NCI-H2171 treated with DMSO at 0.1 percent for 48 hours (cell line): ENCODE data around the gene MROH2B.

Source experiments
- DNase-seq: peaks from one replicate; lab custom pipeline; 2025; lab: John Stamatoyannopoulos, UW

Gene MROH2B

GRCh38 chr5:41071242-41071641, at the start of gene MROH2B:
MROH2B (minus strand) TSS chr5:41071342; CDS start chr5:41070852, 490 bp downstream.
- no peak for DNase-seq

DNA sequence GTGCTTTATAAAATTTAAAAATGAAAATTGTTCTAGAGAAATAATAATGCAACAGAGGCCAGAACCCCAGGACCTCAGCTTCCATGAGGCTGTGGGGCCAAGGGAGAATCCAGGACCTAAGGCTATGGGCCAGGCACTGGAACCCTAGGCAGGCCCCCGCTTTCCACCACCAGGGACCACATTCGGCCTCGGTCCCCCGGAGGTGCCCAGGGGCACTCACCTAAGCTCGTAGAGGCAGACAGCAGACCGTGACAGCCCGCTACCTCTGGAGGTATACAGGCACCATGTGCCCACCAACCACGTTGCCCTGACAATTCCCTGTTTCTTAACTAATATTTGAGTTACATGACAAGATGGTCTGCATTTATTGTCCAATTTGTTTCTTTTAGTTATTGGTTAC, 49.5 kb upstream of the MROH2B start:
- DNase-seq: no peak

DNA sequence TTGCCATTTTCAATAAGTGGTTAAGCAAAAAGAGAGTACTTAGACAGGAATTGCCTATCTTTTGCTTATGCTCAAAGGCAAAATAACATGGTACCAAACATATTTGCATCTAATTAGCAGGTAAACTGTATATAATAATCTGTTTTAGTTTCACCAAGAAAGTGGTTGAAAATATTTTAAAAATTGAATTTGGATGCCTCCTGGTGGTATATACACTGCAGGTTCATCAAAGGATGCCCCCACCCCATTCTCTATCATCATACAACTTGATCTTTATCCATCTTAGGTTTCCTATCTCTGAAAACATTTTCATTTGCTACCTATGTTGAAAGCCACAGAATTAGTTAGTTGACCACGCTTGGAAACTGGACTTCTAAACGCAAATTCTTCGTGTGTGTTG, 47.0 kb upstream of the MROH2B start:
- DNase-seq: no peak

GRCh38 chr5:41115281-41115680, 44.1 kb upstream of the MROH2B start:
- DNase-seq: no peak

DNA sequence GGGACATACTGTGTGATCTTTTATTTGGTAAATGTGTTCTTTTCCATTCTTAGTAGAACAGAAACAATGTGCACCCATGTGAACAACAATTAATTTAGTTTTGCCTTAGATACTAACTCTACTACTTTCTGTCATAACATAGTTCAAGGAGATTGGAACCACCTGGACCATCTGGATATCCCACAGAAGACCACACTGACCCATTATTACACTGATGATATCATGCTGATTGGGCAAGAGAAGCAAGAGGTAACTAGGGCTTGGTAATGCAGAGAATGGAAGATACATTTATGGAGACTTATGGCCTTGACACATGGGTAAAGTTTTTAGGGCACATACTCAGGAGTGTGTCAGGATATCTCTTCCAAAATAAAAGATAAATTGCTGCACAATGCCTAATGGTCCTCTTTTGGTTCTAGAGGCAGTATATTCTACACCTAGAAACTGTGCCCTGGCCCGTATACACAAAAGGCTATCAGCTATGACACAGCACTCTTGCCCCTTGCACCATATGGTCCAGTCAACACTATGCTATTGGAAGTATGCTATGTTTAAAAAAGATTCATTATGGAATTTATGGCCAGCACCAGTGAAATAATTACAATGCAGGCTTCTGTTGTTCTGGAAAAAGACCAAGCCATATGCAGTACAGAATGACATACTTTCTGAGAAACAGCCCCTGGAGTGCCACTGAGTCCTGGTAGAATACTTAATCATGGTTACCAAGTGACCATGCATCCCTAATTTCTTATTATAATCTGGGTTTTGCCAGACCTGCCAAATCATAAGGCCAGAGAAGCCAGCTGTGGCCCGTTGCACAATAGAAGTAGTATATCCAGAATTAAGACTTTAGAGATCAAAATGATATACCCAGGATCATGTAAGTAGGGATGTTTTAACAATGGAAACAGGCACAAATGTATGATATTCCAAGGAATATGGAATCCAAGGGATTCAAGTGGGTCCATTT, 41.6 kb upstream of the MROH2B start:
- no peak for DNase-seq

DNA sequence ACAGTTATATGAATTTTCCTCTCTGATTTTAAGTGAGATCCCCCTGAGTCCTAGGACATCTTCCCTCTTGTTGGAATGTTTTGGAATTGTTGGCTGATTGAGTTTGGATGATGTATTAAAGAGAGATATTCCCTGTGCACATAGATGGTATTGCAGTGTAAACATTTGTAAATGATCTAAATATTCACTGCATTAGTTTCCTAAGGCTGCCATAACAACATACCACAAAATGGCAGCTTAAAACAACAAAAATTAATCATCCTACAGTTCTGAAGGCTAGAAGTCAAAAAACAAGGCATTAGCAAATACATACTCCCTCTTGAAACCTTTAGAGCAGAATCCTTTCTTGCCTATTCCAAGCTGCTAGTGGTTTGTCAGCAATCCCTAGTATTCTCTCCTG, 38.0 kb upstream of the MROH2B start:
- no peak for DNase-seq

DNA sequence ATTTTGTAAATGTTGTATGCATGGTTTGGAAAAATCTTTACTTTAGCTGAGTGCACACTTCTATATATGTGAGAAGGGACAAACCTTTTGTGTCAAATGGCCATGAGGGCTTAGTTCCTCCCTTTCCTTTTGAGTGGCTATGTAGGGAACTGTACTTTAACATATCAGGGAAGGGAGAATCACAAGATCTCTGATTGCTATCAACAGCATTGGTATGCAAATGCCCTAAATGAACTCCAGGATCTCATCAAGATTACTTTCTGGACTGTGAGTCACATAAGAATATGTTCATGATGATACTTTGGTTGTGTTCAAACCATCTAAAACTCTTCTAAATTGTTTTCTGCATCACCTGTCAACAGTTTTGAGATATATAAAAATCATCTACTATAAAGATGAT, 31.2 kb upstream of the MROH2B start:
- DNase-seq: no peak

- DNase-seq: peak; percentile 13
Observed at GRCh38 chr5:41097642-41098041, 26.5 kb upstream of the MROH2B start.

DNA sequence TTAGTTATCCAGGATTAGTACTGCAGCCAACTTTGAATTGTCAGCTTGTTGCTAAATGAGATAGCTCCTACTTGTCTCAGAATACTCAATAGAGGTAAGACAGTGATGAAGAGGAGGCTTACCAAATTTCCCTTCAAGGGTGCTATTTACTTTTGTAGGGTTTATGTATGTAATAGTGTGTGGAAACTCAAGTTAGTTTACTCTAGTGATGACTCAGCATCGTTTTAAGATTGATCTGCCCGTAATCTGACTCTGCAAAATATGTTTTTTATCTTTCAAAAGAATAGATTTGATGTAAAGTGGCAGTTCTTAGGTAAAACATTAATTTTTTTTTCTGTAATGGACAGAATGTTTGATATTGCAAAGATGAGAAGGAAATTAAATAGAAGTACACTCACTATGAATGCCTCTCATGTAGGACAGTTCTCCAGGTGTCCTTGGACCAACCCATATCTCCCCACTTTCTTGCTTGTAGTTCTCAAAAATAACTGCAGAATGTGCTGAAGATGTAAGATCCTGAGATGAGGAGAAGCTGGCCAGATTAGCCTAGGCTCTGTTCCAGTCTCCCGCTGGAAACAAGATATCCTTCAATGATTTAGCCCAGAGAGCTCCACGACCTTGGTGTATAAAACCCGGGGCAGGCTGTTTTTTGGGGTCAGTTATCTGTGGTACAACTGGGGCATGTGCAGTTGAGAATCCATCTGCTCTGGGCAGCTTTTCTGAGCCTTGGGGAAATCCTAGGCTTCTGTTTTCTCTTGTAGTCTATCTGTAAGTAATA, 24.4 kb upstream of the MROH2B start:
- DNase-seq: no peak

GRCh38 chr5:41094871-41095270, 23.7 kb upstream of the MROH2B start:
- DNase-seq: no peak

- DNase-seq: no peak
Observed at GRCh38 chr5:41093803-41094202, 22.7 kb upstream of the MROH2B start.

- DNase-seq: no peak
Observed at GRCh38 chr5:41087461-41087860, 16.3 kb upstream of the MROH2B start.

DNA sequence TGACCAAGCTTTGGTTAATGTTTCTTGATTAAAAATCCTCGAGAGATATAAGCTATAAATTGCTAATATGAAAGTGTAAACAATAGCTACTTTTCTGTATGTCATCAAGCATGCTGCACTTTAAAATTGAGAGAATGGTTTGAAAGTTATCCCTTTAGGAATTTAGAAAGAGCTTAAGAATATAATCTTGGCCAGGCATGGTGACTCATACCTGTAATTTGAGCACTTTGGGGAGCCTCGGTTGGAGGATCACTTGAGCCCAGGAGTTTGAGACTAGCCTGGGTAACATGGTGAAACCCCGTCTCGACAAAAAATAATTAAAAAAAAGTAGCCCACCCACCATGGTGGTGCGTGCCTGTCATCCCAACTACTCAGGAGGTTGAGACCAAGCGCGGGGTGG, 12.2 kb upstream of the MROH2B start:
- DNase-seq: no peak

GRCh38 chr5:41071975-41072374, 833 bp upstream of the MROH2B start:
- no peak for DNase-seq

DNA sequence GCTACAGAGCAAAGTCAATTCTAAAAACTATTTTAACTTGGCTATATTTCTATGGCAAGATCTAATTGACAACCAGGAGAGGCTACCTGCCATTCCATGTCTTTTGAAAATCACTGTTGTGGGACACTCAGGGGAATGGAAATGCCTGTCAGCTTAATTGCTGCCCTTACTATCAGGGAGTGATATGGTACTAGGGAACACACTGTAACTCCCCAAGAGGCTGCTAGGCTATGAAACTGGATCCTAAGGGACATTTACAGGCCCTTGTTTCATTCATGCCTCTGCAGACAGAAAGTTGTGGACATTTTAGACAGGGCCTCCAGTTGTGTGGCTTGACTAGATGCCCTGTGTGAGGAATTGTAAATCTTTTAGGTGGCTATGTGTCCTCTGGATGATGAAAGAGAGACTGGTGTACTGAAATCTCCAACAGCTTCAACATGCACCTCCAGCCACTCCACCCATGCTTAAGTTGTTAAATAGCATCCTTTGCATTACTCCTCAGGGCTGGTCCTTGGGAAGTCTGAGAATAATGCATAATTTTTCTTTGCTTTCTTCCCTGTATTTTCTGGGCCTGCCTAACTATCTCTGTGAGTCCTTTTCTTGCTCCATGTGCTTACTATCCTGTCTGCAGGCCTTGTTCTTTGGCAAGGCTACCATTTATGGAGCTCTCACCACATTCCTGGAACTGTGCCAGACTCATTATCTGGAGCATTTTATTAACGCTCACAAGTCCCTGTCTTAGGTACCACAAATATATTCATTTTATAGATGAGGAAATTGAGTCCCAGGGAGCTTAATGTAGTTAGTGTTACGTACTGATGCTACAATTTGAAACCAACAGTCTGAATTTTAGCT, 3.2 kb downstream of the MROH2B start:
- peak; percentile 6 for DNase-seq

GRCh38 chr5:41065691-41066335, 5.3 kb downstream of the MROH2B start:
- DNase-seq: no peak

DNA sequence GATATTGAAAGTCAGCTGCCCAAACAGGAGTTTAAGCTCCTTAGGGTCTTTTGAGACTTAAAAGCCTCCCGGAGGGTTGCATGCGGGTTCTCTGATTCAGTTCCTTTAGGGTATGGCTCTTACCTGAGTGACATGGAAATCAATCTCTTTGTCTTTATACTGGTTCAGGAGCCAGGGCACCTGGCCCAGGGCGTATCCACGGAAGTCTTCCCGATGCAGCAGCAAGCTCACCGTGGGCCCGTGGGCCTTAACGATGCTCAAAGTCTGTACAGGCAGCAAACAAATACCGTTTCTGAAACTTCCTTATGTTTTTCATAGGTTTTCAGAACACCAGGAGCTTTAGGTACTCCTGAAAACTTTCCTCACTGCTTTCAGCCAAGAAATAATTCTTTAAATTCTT, 13.2 kb downstream of the MROH2B start:
- no peak for DNase-seq

DNA sequence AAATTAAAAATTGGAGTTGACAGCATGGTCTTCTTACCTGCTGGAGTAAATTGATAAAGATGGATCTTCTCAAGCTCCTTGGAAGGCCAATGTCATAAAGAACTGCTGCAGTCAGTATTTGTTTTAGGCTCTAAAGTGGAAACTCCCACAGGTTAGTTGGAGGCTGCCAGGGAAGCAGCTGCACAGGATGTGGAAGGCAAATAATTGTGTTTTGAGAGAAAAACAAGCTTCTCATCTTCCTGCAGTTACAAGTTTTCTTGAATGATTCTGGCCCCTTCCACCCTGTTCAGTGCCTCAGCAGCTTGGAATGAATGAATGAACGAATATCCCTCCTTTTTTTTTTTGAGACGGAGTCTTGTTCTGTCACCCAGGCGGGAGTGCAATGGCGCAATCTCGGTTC, 13.9 kb downstream of the MROH2B start:
- no peak for DNase-seq

DNA sequence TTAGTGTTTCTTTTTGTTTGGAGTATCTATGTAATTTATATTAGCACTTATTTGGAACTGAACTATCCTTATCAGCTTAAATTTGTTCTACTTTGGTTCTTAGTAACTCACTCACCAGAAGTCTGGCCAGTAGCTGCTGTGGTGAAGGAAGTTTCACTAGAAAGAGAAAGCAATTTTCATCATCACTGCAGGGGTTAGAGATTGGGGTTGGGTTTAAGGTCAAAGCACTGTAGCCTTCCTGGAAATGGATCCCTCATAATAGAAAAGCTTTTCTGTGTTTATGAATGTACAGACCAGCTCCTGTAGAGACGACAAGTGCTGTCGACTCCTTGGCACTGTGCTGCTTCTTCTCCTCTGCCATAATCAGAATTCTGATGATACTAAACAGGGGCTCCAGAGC, 22.2 kb downstream of the MROH2B start:
- DNase-seq: no peak

- no peak for DNase-seq
Observed at GRCh38 chr5:41043109-41043747, 27.9 kb downstream of the MROH2B start.

DNA sequence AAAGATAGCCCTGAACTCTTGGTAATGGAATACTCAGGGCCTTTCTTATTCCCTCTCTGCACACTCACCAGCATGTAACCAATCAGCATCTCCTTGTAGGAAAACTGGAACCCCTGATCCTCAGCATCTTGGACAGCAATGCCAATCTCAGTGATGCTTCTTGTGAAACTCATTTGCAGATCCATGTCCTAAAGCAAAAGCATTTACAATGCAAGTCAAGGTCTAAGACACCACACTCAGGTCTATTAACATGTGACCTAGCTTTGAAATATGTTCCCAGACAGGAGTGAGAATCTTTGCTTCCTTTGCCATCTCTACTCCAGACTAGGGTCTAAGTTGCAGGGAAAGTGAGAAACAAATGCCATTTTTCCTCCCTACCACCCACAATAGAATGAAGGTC, 38.2 kb downstream of the MROH2B start:
- DNase-seq: no peak
